HepG2 (cell line): ENCODE results near the gene DGUOK. TPM values are rescaled to one million over a fixed set of nuclear protein-coding genes. Genes with fewer than 3 reads are reported as not detected.

Experiments used
- ARHGAP35 ChIP-seq: sonication (generic); formaldehyde crosslinking; IDR thresholded peaks from 2 replicates; pipeline ENCODE4 v1.9.0; 2022; ENCODE audit warnings: mild to moderate bottlenecking, inconsistent platforms, moderate library complexity, missing genetic modification reagents, borderline replicate concordance
- ARNT2 ChIP-seq: sonication (generic); formaldehyde crosslinking; IDR thresholded peaks from 2 replicates; pipeline ENCODE4 v1.8.0; 2022; ENCODE audit warnings: mild to moderate bottlenecking, low read depth, missing genetic modification reagents, moderate library complexity
- CENPT ChIP-seq: sonication (generic); formaldehyde crosslinking; IDR thresholded peaks from 2 replicates; pipeline ENCODE4 v1.8.0; 2022; ENCODE audit warnings: low read depth, mild to moderate bottlenecking, moderate library complexity, missing genetic modification reagents
- GATA4 ChIP-seq: sonication (generic); IDR thresholded peaks from 2 replicates; pipeline ENCODE4 v1.6.1; 2016; ENCODE audit warnings: antibody characterized with exemption, low read depth, borderline replicate concordance
- HDAC2 ChIP-seq: sonication (generic); formaldehyde crosslinking; IDR thresholded peaks from 2 replicates; pipeline ENCODE4 v1.4.0; 2020; ENCODE audit warnings: missing genetic modification reagents
- NR2F1 ChIP-seq, 2 experiments: fragments of 450-650 bp in 1 of 2; formaldehyde crosslinking in 1 of 2; IDR thresholded peaks; 2 replicates each; pipeline versions ENCODE4 v1.5.0 to v1.6.1; 2016 to 2020; ENCODE audit warnings: mild to moderate bottlenecking in 1 of 2, missing compliant biosample characterization in 1 of 2, missing genetic modification reagents in 1 of 2, moderate library complexity in 1 of 2
- SOX13 ChIP-seq, 3 experiments: fragments of 450-650 bp in 1 of 3; sonication (generic) in 1 of 3; formaldehyde crosslinking in 1 of 3; IDR thresholded peaks in 2 of 3; conservative IDR thresholded peaks in 1 of 3; 2 replicates each; pipeline versions ENCODE4 v1.5.0 to v1.6.1; 2016 to 2020; ENCODE audit warnings: antibody characterized with exemption in 1 of 3, mild to moderate bottlenecking in 1 of 3, missing compliant biosample characterization in 1 of 3, missing genetic modification reagents in 1 of 3, moderate library complexity in 1 of 3
- TFDP1 ChIP-seq: IDR thresholded peaks from 2 replicates; pipeline ENCODE4 v1.6.1; 2016; ENCODE audit warnings: missing compliant biosample characterization, missing genetic modification reagents, borderline replicate concordance
- ZFP82 ChIP-seq: sonication (generic); formaldehyde crosslinking; IDR thresholded peaks from 2 replicates; pipeline ENCODE4 v1.5.1; 2020; ENCODE audit warnings: mild to moderate bottlenecking, missing genetic modification reagents, borderline replicate concordance
- ZFY ChIP-seq: sonication (generic); formaldehyde crosslinking; IDR thresholded peaks from 2 replicates; pipeline ENCODE4 v1.4.0; 2020; ENCODE audit warnings: missing genetic modification reagents
- ZGPAT ChIP-seq: IDR thresholded peaks from 2 replicates; pipeline ENCODE4 v1.6.1; 2016; ENCODE audit warnings: mild to moderate bottlenecking
- ZNF18 ChIP-seq: sonication (generic); formaldehyde crosslinking; IDR thresholded peaks from 2 replicates; pipeline ENCODE4 v1.8.0; 2022; ENCODE audit warnings: mild to moderate bottlenecking, missing genetic modification reagents; ENCODE audit not compliant: insufficient replicate concordance
- ZNF34 ChIP-seq: sonication (generic); formaldehyde crosslinking; IDR thresholded peaks from 2 replicates; pipeline ENCODE4 v1.4.0; 2020; ENCODE audit warnings: mild to moderate bottlenecking, missing genetic modification reagents, borderline replicate concordance
- ZNF557 ChIP-seq: sonication (generic); formaldehyde crosslinking; IDR thresholded peaks from 2 replicates; pipeline ENCODE4 v1.4.0; 2020; ENCODE audit warnings: missing genetic modification reagents
- ZNF639 ChIP-seq: conservative IDR thresholded peaks from 2 replicates; pipeline ENCODE4 v1.6.1; 2018; ENCODE audit warnings: missing genetic modification reagents
- ZNF687 ChIP-seq: sonication (generic); formaldehyde crosslinking; IDR thresholded peaks from 2 replicates; pipeline ENCODE4 v1.5.1; 2020; ENCODE audit warnings: mild to moderate bottlenecking, missing genetic modification reagents, moderate library complexity
- polyA plus RNA-seq, 8 experiments: library from polyadenylated mRNA; depleted of rRNA in 3 of 8; stranded (reverse) in 7 of 8; unstranded in 1 of 8; fragments of >200 nt; fragmentation: Illumina TruSeq in 4 of 8; extraction: Trizol in 4 of 8; gene quantifications; 2 replicates each; pipeline versions ENCODE4 v1.2.1 to v1.2.3, GENCODE V29; 2011 to 2016; ENCODE audit warnings: low read depth in 4 of 8, missing spikeins in 1 of 8, mixed read lengths in 1 of 8; ENCODE audit not compliant: insufficient read depth in 1 of 8
- total RNA-seq, 5 experiments: library from RNA; depleted of rRNA; stranded (reverse); fragments of >200 nt; fragmentation: Illumina TruSeq; extraction: Trizol; gene quantifications; 2 replicates each; pipeline ENCODE4 v1.2.3, GENCODE V29; 2016; ENCODE audit warnings: low read depth in 1 of 5

The DGUOK gene
- total and polyA plus RNA-seq, 2 of the 13 experiments (the other 11 are each of a cell fraction or from before 2014, with no cell fraction given), result 105 to 137 TPM

GRCh38 chr2:73984203-73984921, 57.7 kb downstream of the DGUOK start, which contains the start of gene TET3 (continued):
- TF ChIP-seq ZNF18 (CRISPR knock-in tag) (no peak), ZNF639 (CRISPR knock-in tag) (peak; percentile 34; the same call in 1 of the 2 replicates), SOX13 (IDR thresholded peaks at IDR 0.05) (no peak), SOX13 (CRISPR knock-in tag; conservative IDR thresholded peaks at IDR 0.05 in 1 of 2, IDR thresholded peaks at IDR 0.05 in 1 of 2) (0 out of 4 replicates have a peak, but pooled peaks of 1 of the 2 experiments have one; percentile 19), ZNF557 (CRISPR knock-in tag) (no peak), NR2F1 (CRISPR knock-in tag; IDR thresholded peaks at IDR 0.05) (peak; percentile 59 to 66; a peak in 2 of 4 replicates), CENPT (CRISPR knock-in tag) (no peak), ZGPAT (CRISPR knock-in tag) (no peak; the same call in 1 of the 2 replicates), ZFP82 (no peak), TFDP1 (CRISPR knock-in tag) (0 out of 2 replicates have a peak, but pooled peaks have one; percentile 0), ZNF687 (CRISPR knock-in tag) (peak; percentile 92), ZFY (CRISPR knock-in tag) (peak; percentile 90), HDAC2 (CRISPR knock-in tag) (no peak), ARHGAP35 (CRISPR knock-in tag) (peak; percentile 55; the same call in 1 of the 2 replicates), ZNF34 (peak; percentile 52; the same call in 1 of the 2 replicates), ARNT2 (CRISPR knock-in tag) (peak; percentile 85), GATA4 (no peak)
